ENCODE measurements around the gene FAM228A.

DNA sequence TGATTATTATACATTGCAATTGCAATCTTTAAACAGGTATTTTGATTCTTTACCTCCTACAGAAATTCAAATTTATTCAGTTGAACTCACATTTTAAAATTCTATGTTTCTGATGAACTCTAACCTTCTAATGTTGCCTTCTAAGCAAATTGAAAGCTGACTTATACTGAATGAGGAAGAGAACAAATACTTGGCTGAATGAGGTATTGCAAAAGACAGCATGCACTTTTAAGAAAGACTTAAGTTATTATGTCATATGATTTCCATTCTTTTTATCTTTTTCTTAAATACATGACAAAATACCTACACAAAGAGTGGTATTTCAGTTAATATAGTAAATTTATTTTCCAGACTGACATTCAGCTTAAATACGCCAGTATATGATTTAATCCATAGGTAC lies 64.7 kb downstream of the FAM228A start:
- TF ChIP-seq, protein P1, sequence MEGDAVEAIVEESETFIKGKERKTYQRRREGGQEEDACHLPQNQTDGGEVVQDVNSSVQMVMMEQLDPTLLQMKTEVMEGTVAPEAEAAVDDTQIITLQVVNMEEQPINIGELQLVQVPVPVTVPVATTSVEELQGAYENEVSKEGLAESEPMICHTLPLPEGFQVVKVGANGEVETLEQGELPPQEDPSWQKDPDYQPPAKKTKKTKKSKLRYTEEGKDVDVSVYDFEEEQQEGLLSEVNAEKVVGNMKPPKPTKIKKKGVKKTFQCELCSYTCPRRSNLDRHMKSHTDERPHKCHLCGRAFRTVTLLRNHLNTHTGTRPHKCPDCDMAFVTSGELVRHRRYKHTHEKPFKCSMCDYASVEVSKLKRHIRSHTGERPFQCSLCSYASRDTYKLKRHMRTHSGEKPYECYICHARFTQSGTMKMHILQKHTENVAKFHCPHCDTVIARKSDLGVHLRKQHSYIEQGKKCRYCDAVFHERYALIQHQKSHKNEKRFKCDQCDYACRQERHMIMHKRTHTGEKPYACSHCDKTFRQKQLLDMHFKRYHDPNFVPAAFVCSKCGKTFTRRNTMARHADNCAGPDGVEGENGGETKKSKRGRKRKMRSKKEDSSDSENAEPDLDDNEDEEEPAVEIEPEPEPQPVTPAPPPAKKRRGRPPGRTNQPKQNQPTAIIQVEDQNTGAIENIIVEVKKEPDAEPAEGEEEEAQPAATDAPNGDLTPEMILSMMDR (IDR thresholded peaks at IDR 0.05; ENCODE audit: borderline replicate concordance, extremely low read depth, low read length, poor library complexity, severe bottlenecking): no peak
- no peak for TF ChIP-seq EZH2 (IDR thresholded peaks at IDR 0.05; ENCODE audit: borderline replicate concordance, low read depth, low read length, severe bottlenecking)

Data from DND-41 (cell line).